ENCODE data around the gene SPG7. TPM values are rescaled to one million over a fixed set of nuclear protein-coding genes. Genes with fewer than 3 reads are reported as not detected.

SPG7 gene
- total and polyA plus RNA-seq, 9 of the 15 experiments (the other 6 are each of a cell fraction or from before 2014, with no cell fraction given), result 5.8 to 89.1 (median 49.4) TPM

DNA sequence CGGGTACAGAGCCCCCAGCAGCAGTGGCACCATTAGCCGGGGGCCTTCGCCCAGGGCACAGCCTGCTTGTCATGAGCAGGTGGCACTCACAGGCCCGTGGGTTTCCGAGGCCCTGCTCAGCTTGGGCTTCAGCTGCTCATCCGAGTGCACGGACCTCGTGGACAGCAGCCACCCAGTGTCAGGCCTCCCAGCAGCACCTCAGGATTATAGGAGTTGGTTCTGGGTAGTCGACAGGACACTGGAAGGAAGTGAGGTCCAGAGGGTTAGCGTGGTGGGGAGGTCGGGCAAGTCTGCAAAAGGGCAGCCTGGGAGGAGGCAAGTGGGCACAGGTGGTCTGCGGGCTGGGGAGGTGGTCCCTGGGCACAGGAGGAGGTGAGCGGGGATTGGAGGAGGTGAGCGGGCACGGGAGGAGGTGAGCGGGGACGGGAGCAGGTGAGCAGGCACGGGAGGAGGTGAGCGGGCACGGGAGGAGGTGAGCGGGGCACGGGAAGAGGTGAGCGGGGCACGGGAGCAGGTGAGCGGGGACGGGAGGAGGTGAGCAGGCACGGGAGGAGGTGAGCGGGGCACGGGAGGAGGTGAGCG lies 62.2 kb downstream of the SPG7 start:
- Histone ChIP-seq H3K4me1 (replicated peaks in 1 of 2; ENCODE audit: control insufficient read depth in 2 of 2, insufficient read depth in 2 of 2, low read length in 2 of 2) (peaks cover 13 to 67% of the 10 kb centered on the region in 2 experiments), H3K9me1 (ENCODE audit: control insufficient read depth, insufficient read depth, low read length) (peaks cover 4% of the 10 kb centered on the region), H3K9me3 (replicated peaks; ENCODE audit: control insufficient read depth, insufficient read depth, low read depth, low read length) (no peaks in the 10 kb centered on the region), H3K4me2 (ENCODE audit: insufficient read depth, low read length) (no peak overlapping the region), H2AFZ (ENCODE audit: low read depth, low read length) (no peak overlapping the region), H3K27ac (ENCODE audit: extremely low read depth, low read depth, low read length) (no peak overlapping the region), H3K36me3 (ENCODE audit: control insufficient read depth, insufficient read depth, low read length) (no peaks in the 10 kb centered on the region), H4K20me1 (replicated peaks; ENCODE audit: control insufficient read depth, insufficient read depth, low read length) (peaks cover 16% of the 10 kb centered on the region), H3K79me2 (ENCODE audit: control insufficient read depth, insufficient read depth, low read length) (peaks cover 4% of the 10 kb centered on the region; the same call in 2 of the 3 replicates), H3K9ac (ENCODE audit: insufficient read depth in 1 of 2, low read depth in 2 of 2, low read length in 2 of 2) (no peak overlapping the region; a peak in 1 of 4 replicates), H3K4me3 (no peak overlapping the region), H3K27me3 (ENCODE audit: control insufficient read depth in 2 of 2, insufficient read depth in 2 of 2, low read length in 2 of 2) (no peaks in the 10 kb centered on the region)
- intact Hi-C loops (cut with micrococcal nuclease), result loop anchor here (10.0 kb wide), 1 partner anchor 74 kb away; no protein-coding TSS in a partner anchor
- in situ Hi-C loops (cut with MboI), result no loop called here
- TF ChIP-seq CBFA2T3 (IDR thresholded peaks at IDR 0.05) (no peak), ZNF12 (CRISPR knock-in tag; IDR thresholded peaks at IDR 0.05) (no peak), PRPF4 (IDR thresholded peaks at IDR 0.05; ENCODE audit: insufficient read depth, low read depth, low read length, poor library complexity, severe bottlenecking) (no peak), DPF2 (IDR thresholded peaks at IDR 0.05) (no peak), TCF3 (CRISPR knock-in tag; IDR thresholded peaks at IDR 0.05) (no peak), MCM3 (IDR thresholded peaks at IDR 0.05) (no peak), FOXA1 (IDR thresholded peaks at IDR 0.05; ENCODE audit: borderline replicate concordance) (no peak), ZNF780A (CRISPR knock-in tag; IDR thresholded peaks at IDR 0.05) (no peak)
- WGBS (ENCODE audit: insufficient coverage, low coverage, missing lambda C conversion rate), result 24% methylated on average over 16 of the region's 30 CpGs
- BruUV-seq (replicated peaks), result no TSS peak
- ChIA-PET POLR2A (interaction anchor here (0.5 kb wide), 1 partner anchor 9 kb away, joined by 3 read pairs; no protein-coding TSS in a partner anchor), CTCF (ENCODE audit: low intra/inter-chr PET ratio) (no interaction called here)
- ATAC-seq (no peak), FAIRE-seq (no peak), DNase-seq (ENCODE audit: extremely low read depth in 1 of 4, low spot score in 3 of 4) (no peak)
